Measurements from ENCODE around the gene FBXL3. TPM values are rescaled to one million over a fixed set of nuclear protein-coding genes. Genes with fewer than 3 reads are reported as not detected.

FBXL3 gene
- total RNA-seq, 1 experiment from 2014 or later: 9.9 TPM

GRCh38 chr13:77002590-77003190, 24.3 kb downstream of the FBXL3 start:
- ATAC-seq (peak; percentile 56), DNase-seq (ENCODE audit: low spot score) (no peak)
- Mint-ChIP-seq H3K27ac (no peak overlapping the region), H3K36me3 (peaks cover 12% of the 10 kb centered on the region), H3K27me3 (ENCODE audit: low read depth) (no peaks in the 10 kb centered on the region), H3K9me3 (no peaks in the 10 kb centered on the region), H3K4me1 (peaks cover 3% of the 10 kb centered on the region; the same call in 1 of the 2 replicates), H3K4me3 (no peak overlapping the region)
- ChIA-PET POLR2A (interaction anchor here (0.6 to 1.8 kb wide), 2 partner anchors 10 to 11 kb away, joined by 3 to 5 read pairs; partner anchors contain the start of gene CLN5), CTCF (interaction anchor here (0.6 to 2.2 kb wide), 6 partner anchors 10 to 650 kb away, joined by 3 to 12 read pairs (median 4); partner anchors contain the start of gene CLN5)
- TF ChIP-seq CTCF (IDR thresholded peaks at IDR 0.05) (peak; percentile 34), NFE2L1 (CRISPR knock-in tag; IDR thresholded peaks at IDR 0.05) (no peak)

GRCh38 chr13:77001963-77002587, 24.9 kb downstream of the FBXL3 start:
- Mint-ChIP-seq H3K27me3 (ENCODE audit: low read depth) (no peaks in the 10 kb centered on the region), H3K4me3 (no peak overlapping the region), H3K36me3 (peaks cover 10% of the 10 kb centered on the region), H3K27ac (peak overlapping the region; percentile 73; the same call in 1 of the 2 replicates), H3K4me1 (peaks cover 3% of the 10 kb centered on the region; the same call in 1 of the 2 replicates), H3K9me3 (no peaks in the 10 kb centered on the region)
- TF ChIP-seq ZBTB43 (CRISPR knock-in tag; IDR thresholded peaks at IDR 0.05) (no peak), JAZF1 (CRISPR knock-in tag; IDR thresholded peaks at IDR 0.05) (no peak), ZNF416 (CRISPR knock-in tag; IDR thresholded peaks at IDR 0.05) (no peak), HMGXB4 (CRISPR knock-in tag; IDR thresholded peaks at IDR 0.05) (no peak), NR2C2 (CRISPR knock-in tag; IDR thresholded peaks at IDR 0.05) (no peak), MYBL2 (CRISPR knock-in tag; IDR thresholded peaks at IDR 0.05) (no peak), HMGA2 (CRISPR knock-in tag; IDR thresholded peaks at IDR 0.05) (no peak)
- no peak for DNase-seq (ENCODE audit: low spot score)
- POLR2A ChIA-PET: interaction anchor here (0.6 to 1.8 kb wide), 2 partner anchors 10 to 11 kb away, joined by 3 to 5 read pairs; partner anchors contain the start of gene CLN5
- CTCF ChIA-PET: interaction anchor here (0.7 to 2.2 kb wide), 6 partner anchors 10 to 135 kb away, joined by 3 to 12 read pairs (median 4); partner anchors contain the start of gene CLN5
- ATAC-seq: no peak

GRCh38 chr13:77001540-77001939, 25.4 kb downstream of the FBXL3 start:
- DNase-seq (ENCODE audit: low spot score) (no peak), ATAC-seq (no peak)
- peaks cover 3% of the 10 kb centered on the region; the same call in 1 of the 2 replicates for H3K4me1 Mint-ChIP-seq
- no peaks in the 10 kb centered on the region for H3K27me3 Mint-ChIP-seq (ENCODE audit: low read depth)
- H3K27ac Mint-ChIP-seq: peak overlapping the region; percentile 73; the same call in 1 of the 2 replicates
- no peak overlapping the region for H3K4me3 Mint-ChIP-seq
- H3K9me3 Mint-ChIP-seq: no peaks in the 10 kb centered on the region
- peaks cover 13% of the 10 kb centered on the region for H3K36me3 Mint-ChIP-seq
- POLR2A ChIA-PET: interaction anchor here (1.8 kb wide), 1 partner anchor 9 kb away, joined by 5 read pairs; the partner anchor contains the start of gene CLN5
- CTCF ChIA-PET: interaction anchor here (0.7 to 2.2 kb wide), 5 partner anchors 9 to 136 kb away, joined by 3 to 12 read pairs (median 3); partner anchors contain the start of gene CLN5
- TF ChIP-seq PRDM15 (CRISPR knock-in tag; IDR thresholded peaks at IDR 0.05): no peak
- TF ChIP-seq CTCF (IDR thresholded peaks at IDR 0.05): no peak
- no peak for TF ChIP-seq ZNF317 (CRISPR knock-in tag; IDR thresholded peaks at IDR 0.05; ENCODE audit: borderline replicate concordance, low read depth)
- TF ChIP-seq NR3C1 (CRISPR knock-in tag; conservative IDR thresholded peaks at IDR 0.05; ENCODE audit: low read depth): no peak
- no peak for TF ChIP-seq HMGA2 (CRISPR knock-in tag; IDR thresholded peaks at IDR 0.05)
- no peak for TF ChIP-seq ARID4B (CRISPR knock-in tag; IDR thresholded peaks at IDR 0.05; ENCODE audit: borderline replicate concordance)
